ENCODE data around the gene TRAPPC4.
"Not testable (repeated sequence)": the region's sequence is repeated elsewhere in the genome, so short reads cannot be mapped to it uniquely, and the experiment has no call there.

The TRAPPC4 gene

GRCh38 chr11:119014209-119014924, 4.2 kb upstream of the TRAPPC4 start:
- no peak for DNase-seq

- no peak for DNase-seq
Observed at GRCh38 chr11:119015054-119015611, 3.4 kb upstream of the TRAPPC4 start.

DNA sequence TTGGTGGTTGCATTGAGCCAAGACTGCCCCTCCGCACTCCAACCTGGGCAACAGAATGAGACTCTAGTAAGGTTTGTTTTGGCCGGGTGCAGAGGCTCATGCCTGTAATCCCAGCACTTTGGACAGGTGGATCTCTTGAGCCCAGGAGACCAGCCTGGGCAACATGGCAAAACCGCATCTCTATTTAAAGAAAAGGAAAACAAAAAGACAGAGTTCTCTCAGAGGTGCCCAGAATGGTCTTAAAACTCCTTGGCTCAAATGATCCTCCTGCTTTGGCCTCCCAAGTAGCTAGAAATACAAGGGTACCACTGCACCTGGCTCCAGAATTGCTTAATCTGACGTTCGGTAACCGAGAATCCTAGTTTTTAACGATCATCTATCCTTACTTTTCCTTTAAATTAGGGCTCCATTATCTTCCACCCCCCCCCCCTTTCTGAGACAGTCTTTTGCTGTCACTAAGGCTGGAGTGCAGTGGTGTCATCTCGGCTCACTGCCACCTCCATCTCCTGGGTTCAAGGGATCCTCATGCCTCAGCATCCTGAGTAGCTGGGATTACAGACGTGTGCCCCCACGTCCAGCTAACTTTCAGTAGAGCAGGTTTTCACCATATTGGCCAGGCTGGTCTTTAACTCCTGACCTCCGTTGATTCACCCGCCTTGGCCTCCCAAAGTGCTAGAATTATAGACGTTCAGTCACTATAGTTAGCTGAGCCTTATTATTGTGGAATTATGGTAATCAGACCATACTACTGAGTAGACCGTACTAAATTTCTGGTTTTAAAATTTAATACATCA, 2.2 kb upstream of the TRAPPC4 start:
- DNase-seq: no peak

DNA sequence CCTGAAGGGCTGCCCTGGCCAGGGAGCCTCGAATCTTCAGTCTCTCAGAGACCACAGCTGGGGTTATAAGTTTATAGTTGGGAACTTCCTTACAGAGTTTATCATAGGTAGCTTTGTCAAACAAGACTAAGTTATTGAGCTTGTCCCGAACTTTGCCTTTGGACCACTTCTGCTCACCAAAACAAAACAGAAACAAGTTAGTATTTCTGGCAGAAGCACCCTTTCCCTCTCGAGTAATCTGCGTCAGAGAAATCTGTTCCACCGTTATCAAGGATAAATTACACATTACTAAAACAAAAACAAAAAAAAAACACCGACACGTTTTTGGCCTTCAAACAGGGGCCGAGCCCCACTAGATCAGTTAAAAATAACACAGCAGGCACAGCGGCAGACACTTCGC, 1.2 kb upstream of the TRAPPC4 start:
- not testable (repeated sequence) for DNase-seq

DNA sequence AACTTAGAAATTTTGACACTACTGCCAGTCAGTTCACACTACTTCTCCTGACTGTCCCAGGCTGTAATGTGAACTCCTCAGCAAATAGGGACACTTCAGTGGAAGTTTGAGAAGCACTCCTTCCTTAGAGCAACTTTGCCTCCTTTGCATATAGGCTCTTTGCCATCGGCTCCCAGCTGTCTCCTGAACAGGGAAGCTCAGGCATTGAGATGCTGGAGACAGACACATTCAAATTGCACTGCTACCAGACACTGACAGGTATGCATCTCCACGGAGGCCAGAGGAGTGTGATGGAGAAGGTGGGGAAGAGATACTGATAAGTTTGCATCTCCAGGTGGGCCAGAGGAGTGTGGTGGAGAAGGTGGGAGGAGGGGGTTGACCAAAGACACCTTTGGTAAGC, 1.4 kb downstream of the TRAPPC4 start:
- DNase-seq: no peak

GRCh38 chr11:119021631-119022030, 3.1 kb downstream of the TRAPPC4 start:
- no peak for DNase-seq

- DNase-seq: no peak
Observed at GRCh38 chr11:119023741-119024140, 5.2 kb downstream of the TRAPPC4 start.

GRCh38 chr11:119024430-119025098, 6.0 kb downstream of the TRAPPC4 start:
- no peak for DNase-seq

DNA sequence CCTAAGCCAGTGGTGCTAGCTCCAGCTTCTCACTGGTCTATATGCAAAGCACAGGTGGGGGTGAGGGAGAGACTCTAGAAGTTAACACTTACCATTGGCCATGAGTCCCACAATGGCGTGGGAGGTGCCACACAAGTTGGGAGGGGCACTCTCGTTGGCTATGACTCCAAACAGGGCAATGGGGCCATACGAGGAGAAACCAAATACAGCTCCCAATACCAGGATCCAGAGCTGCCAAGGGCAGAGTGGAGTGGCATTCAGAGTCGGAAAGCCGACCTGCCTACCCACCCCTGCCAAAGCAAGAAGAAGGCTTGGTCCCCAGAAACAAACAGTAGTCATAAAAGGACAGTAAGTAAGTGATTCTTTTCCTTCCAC, 6.5 kb downstream of the TRAPPC4 start:
- no peak for DNase-seq

DNA sequence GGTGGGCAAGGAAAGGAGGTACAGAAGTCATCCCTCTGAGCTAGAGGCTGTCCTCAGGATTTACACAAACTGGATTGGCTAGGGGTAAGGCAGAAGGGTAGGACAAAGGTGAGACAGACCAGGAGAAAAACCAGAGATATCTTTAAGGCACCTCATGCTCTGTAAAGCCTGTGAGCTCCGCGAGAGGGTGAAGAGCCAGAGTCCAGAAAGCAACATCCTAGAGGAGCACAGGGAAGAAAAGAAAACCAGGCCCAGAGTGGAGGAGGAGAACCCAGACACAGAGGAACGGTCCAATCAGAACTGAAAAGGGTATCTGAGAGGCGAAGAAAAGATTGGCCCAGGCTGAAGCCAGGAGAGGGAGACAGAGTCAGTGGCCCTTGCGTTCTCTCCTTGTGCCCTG, 7.0 kb downstream of the TRAPPC4 start:
- DNase-seq: no peak

GRCh38 chr11:119025978-119026766, 7.6 kb downstream of the TRAPPC4 start:
- no peak for DNase-seq

- DNase-seq: no peak
Observed at GRCh38 chr11:119026970-119027369, 8.4 kb downstream of the TRAPPC4 start.

- no peak for DNase-seq
Observed at GRCh38 chr11:119027561-119028345, 9.2 kb downstream of the TRAPPC4 start.

- no peak for DNase-seq
Observed at GRCh38 chr11:119028346-119029068, 9.9 kb downstream of the TRAPPC4 start.

GRCh38 chr11:119029069-119029339, 10.4 kb downstream of the TRAPPC4 start:
- DNase-seq: no peak

- DNase-seq: peak in 1 of 2 experiments; percentile 50
Observed at GRCh38 chr11:119029340-119030028, 10.9 kb downstream of the TRAPPC4 start.

- DNase-seq: no peak
Observed at GRCh38 chr11:119030029-119030328, 11.4 kb downstream of the TRAPPC4 start.

DNA sequence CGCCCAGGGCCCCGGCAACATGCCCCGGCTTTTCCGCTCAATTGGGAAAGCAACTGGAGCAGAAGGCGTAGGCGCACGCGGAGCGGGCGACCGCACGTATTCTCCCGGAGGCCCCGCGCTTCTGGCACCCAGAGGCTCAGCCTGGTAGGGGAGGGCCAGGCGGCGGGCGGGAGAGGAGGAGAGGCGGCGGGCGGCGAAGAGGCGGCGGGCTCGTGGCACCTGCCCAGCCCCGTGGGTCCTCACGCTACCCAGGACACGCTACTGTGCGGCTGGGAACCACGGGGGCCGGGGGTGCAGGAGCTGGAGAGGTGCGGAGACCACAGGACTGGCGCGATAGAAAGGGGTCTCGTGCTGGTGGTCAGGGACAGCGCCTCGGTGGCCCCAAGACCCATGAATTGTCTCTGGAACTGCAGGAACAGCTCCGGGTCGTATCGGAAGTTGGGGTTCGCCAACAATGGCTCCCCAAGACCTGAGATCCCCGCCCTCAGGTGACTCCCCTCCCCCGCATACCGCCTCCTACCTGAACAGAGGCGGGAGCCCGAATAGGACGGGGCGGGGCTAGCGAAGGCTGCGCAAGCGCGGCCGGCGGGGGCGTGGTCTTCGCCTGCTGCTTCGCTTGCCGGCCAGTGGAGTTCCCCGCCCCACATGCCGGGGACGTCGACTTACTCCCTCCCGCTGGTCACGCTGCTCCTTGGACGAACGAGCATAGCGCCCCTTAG, 11.9 kb downstream of the TRAPPC4 start, which contains the start of gene SLC37A4:
SLC37A4 (minus strand) TSS at position 549 of the 719 bp plus-strand sequence.
- DNase-seq: peak; percentile 97

- no peak for DNase-seq
Observed at GRCh38 chr11:119031912-119032280, 13.3 kb downstream of the TRAPPC4 start.

DNA sequence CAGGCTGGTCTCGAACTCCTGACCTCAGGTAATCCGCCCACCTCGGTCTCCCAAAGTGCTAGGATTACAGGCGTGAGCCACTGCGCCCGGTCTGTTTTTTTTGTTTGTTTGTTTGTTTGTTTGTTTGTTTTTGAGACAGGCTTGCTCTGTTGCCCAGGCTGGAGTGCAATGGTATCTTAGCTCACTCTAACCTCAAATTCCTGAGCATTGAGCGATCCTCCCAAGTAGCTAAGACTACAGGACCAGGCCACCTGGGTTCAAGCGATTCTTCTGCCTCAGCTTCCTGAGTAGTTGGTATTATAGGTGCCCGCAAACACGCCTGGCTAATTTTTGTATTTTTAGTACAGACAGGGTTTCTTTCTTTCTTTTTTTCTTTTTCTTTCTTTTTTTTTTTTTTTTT, 14.9 kb downstream of the TRAPPC4 start:
- not testable (repeated sequence) for DNase-seq

Data from AML-193 (cell line).